Measurements from ENCODE around the gene LRMDA.

Gene LRMDA

GRCh38 chr10:75565286-75566251, 134.1 kb downstream of the LRMDA start:
- TF ChIP-seq ZNF274 (IDR thresholded peaks at IDR 0.05; ENCODE audit: low read depth, low read length) = no peak
- H3K4me3 ChIP-seq (ENCODE audit: low read length) = no peak overlapping the region

DNA sequence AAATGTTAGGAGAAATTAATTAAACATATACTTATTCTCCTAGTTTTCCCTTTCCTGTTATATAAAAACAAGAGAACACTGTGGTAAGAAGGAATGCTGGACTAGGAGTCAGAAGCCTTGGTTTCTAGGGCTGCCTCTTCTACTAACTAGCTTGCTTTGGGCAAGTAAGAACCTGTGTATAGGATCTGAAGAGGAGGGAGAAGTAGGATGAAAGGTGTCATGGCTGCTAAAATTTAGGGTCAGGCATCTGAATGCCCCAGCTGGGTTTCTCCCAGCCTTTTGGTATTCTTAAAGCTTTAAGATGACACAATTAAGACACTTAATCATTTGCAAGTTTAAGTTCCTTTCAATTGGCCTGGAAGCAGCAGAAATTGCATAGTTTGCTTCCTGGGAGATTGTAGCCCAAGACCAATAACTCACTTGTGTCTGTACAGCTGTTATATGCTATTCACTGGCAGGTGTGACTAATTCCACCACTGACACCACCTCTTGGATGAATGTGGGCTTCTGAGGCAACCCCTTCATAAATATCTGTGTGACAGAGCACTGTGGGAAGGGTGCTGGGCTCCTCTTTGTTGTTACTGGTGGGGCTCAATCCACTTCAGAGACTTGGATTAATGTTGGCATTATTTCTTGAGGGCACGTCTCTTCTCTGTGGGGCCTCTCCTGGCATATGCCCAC, 137.2 kb downstream of the LRMDA start:
- no peak overlapping the region for H3K4me3 ChIP-seq (ENCODE audit: low read length)
- no peak for TF ChIP-seq ZNF274 (IDR thresholded peaks at IDR 0.05; ENCODE audit: low read depth, low read length)

- no peak overlapping the region for H3K4me3 ChIP-seq (ENCODE audit: low read length)
- TF ChIP-seq ZNF274 (IDR thresholded peaks at IDR 0.05; ENCODE audit: low read depth, low read length) = no peak
These were observed 138.1 kb downstream of the LRMDA start for GRCh38 chr10:75569506-75569905.

DNA sequence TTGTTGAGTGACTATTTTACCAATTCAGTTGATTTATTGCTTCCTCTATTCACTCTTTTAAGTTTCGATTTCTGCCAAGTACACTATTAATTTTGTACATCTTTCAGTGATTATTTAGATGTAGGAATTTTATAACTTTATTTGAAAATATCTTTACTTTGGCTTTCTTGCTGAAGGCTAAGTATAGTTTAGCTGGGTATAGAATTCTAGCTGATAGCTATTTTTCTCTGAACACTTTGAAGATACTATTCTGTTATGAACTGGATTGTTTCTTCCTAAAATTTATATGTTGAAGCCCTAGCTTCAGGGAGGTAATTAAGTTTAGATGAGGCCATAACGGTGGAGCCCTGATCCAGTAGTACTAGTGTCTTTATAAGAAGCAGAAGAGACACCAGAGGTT, 141.1 kb downstream of the LRMDA start:
- H3K4me3 ChIP-seq (ENCODE audit: low read length) = no peak overlapping the region
- no peak for TF ChIP-seq ZNF274 (IDR thresholded peaks at IDR 0.05; ENCODE audit: low read depth, low read length)

- no peak overlapping the region for H3K4me3 ChIP-seq (ENCODE audit: low read length)
- TF ChIP-seq ZNF274 (IDR thresholded peaks at IDR 0.05; ENCODE audit: low read depth, low read length) = no peak
These were observed 144.5 kb downstream of the LRMDA start for GRCh38 chr10:75575940-75576339.

DNA sequence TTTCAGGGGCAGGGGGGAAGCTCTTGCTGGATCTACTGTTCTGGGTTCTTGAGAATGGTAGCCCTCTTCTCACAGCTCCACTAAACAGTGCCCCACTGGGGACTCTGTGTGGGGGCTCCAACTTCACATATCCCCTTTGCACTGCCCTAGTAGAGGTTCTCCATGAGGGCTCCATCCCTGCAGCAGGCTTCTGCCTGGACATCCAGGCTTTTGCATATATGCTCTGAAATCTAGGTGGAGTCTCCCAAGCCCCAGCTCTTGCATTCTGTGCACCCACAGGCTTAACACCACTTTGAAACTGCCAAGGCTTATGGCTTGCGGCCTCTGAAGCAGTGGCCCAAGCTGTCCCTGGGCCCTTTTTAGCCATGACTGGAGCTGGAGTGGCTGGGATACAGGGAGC, 150.7 kb downstream of the LRMDA start:
- H3K4me3 ChIP-seq (ENCODE audit: low read length) = no peak overlapping the region
- no peak for TF ChIP-seq ZNF274 (IDR thresholded peaks at IDR 0.05; ENCODE audit: low read depth, low read length)

DNA sequence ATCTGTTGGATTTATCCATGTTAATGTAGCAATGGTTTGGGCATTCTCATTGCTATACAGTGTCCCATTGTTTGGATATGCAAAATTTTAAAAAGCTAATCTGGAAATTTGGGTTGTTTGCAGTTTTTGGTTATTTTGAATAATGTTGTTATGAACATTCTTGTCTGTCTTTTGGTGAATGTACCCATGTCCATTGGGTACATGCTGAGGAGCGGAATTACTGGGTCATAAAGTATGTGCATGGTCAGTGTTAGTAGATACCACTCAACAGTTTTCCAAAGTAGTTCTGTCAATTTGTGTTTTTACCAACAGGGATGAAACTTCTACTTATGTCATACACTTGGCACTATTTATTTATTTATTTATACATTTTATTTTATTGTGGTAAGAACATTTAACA, 153.9 kb downstream of the LRMDA start:
- no peak for TF ChIP-seq ZNF274 (IDR thresholded peaks at IDR 0.05; ENCODE audit: low read depth, low read length)
- H3K4me3 ChIP-seq (ENCODE audit: low read length) = no peak overlapping the region

DNA sequence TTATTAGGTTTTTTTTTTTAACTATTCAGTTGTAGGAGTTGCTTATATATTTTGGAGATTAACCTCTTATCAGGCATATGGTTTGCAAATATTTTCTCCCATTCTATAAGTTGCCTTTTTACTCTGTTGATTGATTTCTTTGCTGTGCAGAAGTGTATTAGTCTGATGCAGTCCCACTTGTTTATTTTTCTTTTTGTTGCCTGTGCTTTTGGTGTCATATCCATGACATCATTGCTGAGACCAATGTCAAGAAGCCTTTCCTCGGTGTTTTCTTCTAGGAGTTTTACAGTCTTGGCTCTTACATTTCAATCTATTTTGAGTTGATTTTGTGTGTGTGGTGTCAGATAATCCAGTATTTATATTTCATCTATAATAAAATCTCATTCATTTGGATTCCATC, 155.4 kb downstream of the LRMDA start:
- TF ChIP-seq ZNF274 (IDR thresholded peaks at IDR 0.05; ENCODE audit: low read depth, low read length) = no peak

DNA sequence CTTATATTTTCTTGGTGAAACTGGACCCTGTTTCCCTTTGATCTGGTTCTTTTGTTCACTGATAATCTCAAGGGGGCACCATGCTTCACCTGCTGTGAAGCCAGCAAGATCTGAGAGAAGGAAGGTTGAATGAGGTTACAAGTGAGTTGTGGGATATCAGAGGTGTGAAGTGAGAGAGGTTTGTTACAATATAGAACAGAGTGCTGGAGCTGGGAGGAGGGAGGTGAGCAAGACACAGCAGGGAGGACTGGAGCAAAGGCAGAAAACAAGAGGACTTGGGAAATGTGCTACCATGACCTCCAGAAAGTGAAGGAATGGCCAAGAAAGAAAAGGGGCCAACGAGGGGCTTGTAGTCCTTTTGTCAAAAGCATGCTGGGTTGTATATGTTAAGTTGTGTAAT, 156.6 kb downstream of the LRMDA start:
- H3K4me3 ChIP-seq (ENCODE audit: low read length) = no peak overlapping the region
- no peak for TF ChIP-seq ZNF274 (IDR thresholded peaks at IDR 0.05; ENCODE audit: low read depth, low read length)

More for the DNA sequence above, 155.4 kb downstream of the LRMDA start:
- no peak overlapping the region for H3K4me3 ChIP-seq (ENCODE audit: low read length)

DNA sequence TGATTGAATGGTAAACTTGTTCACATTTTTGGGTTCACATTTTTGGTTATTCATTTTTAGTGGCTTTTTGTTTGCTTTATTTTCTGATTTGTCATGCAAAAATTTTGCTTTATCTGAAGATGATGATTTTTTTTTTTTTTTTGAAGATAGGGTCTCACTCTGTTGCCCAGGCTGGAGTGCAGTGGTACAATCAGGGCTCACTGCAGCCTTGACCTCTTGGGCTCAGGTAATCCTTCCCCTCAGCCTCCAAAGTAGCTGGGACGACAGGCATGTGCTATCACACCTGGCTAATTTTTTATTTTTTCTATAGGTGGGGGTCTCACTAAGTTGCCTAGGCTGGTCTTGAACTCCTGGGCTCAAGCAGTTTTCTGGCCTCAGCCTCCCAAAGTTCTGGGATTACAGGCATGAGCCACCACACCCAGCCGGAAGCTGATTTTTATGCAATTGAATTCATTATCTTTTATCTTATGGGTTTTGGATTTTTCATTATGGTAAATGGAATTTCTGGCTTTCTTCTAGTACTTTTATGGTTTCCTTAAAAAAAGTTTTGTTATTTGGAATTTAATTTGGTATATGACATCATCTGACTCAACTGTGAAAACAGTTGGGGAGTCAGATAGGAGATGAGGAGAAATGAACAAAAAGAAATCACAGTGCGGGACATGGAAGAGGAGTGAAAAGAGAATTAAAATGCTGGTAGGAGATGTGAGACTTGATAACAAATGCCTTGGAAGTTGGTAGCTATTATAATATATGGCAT, 158.7 kb downstream of the LRMDA start:
- no peak overlapping the region for H3K4me3 ChIP-seq (ENCODE audit: low read length)
- no peak for TF ChIP-seq ZNF274 (IDR thresholded peaks at IDR 0.05; ENCODE audit: low read depth, low read length)

- H3K4me3 ChIP-seq (ENCODE audit: low read length) = no peak overlapping the region
- TF ChIP-seq ZNF274 (IDR thresholded peaks at IDR 0.05; ENCODE audit: low read depth, low read length) = no peak
These were observed 160.8 kb downstream of the LRMDA start for GRCh38 chr10:75592151-75592787.

- TF ChIP-seq ZNF274 (IDR thresholded peaks at IDR 0.05; ENCODE audit: low read depth, low read length) = no peak
- H3K4me3 ChIP-seq (ENCODE audit: low read length) = no peak overlapping the region
These were observed 161.6 kb downstream of the LRMDA start for GRCh38 chr10:75592791-75593643.

All from GM08714 (cell line).